Activated CD4-positive, CD25-positive, alpha-beta regulatory T cell (primary cell): ENCODE measurements around the gene CFDP1.
"Not testable (repeated sequence)": the region's sequence is repeated elsewhere in the genome, so short reads cannot be mapped to it uniquely, and the experiment has no call there.

Experiments used
- DNase-seq, 4 experiments: peaks; one replicate each; lab custom pipeline; 2025; lab: John Stamatoyannopoulos, UW

Gene CFDP1

GRCh38 chr16:75293173-75293572 is 140.1 kb downstream of the CFDP1 start:
- DNase-seq = no peak

GRCh38 chr16:75292691-75293090 is 140.6 kb downstream of the CFDP1 start:
- DNase-seq = no peak

- DNase-seq = no peak
Observed at GRCh38 chr16:75289189-75289588, 144.1 kb downstream of the CFDP1 start.

GRCh38 chr16:75288596-75289120 is 144.6 kb downstream of the CFDP1 start:
- no peak for DNase-seq

GRCh38 chr16:75288181-75288580 is 145.1 kb downstream of the CFDP1 start:
- no peak for DNase-seq

- DNase-seq = no peak
Observed at GRCh38 chr16:75287708-75288107, 145.6 kb downstream of the CFDP1 start.

GRCh38 chr16:75286389-75286788 is 146.9 kb downstream of the CFDP1 start:
- DNase-seq = no peak

- DNase-seq = no peak
Observed at GRCh38 chr16:75282466-75283281, 150.6 kb downstream of the CFDP1 start.

GRCh38 chr16:75281826-75282225 is 151.5 kb downstream of the CFDP1 start:
- DNase-seq = no peak

GRCh38 chr16:75281009-75281408 is 152.3 kb downstream of the CFDP1 start:
- DNase-seq = not testable (repeated sequence)

- no peak for DNase-seq
Observed at GRCh38 chr16:75280331-75280804, 152.9 kb downstream of the CFDP1 start.

- DNase-seq = no peak
Observed at GRCh38 chr16:75279305-75279704, 154.0 kb downstream of the CFDP1 start.

- no peak for DNase-seq
Observed at GRCh38 chr16:75273054-75273925, 160.0 kb downstream of the CFDP1 start.

- not testable (repeated sequence) for DNase-seq
Observed at GRCh38 chr16:75272629-75273028, 160.7 kb downstream of the CFDP1 start.

GRCh38 chr16:75272097-75272551 is 161.2 kb downstream of the CFDP1 start:
- DNase-seq = no peak

GRCh38 chr16:75271441-75272096 is 161.7 kb downstream of the CFDP1 start:
- DNase-seq = no peak

- DNase-seq = not testable (repeated sequence)
Observed at GRCh38 chr16:75269358-75269757, 163.9 kb downstream of the CFDP1 start.

- no peak for DNase-seq
Observed at GRCh38 chr16:75267631-75268264, 165.6 kb downstream of the CFDP1 start.

GRCh38 chr16:75266738-75267630 is 166.3 kb downstream of the CFDP1 start:
- DNase-seq = no peak

GRCh38 chr16:75265911-75266701 is 167.2 kb downstream of the CFDP1 start:
- no peak for DNase-seq
